Osteocyte (in vitro differentiated cells): Measurements from ENCODE around the gene CHTF8. TPM values are rescaled to one million over a fixed set of nuclear protein-coding genes. Genes with fewer than 3 reads are reported as not detected.

Experiments used
- DNase-seq: peaks from one replicate; pipeline ENCODE4 v3.0.0; 2021; ENCODE audit warnings: mixed read lengths; ENCODE audit not compliant: unreplicated experiment; ENCODE audit errors: extremely low spot score
- H3K27ac Mint-ChIP-seq: one replicate; pipeline ENCODE4 v1.8.0; 2021; ENCODE audit warnings: mild to moderate bottlenecking, mixed read lengths; ENCODE audit not compliant: unreplicated experiment
- H3K27me3 Mint-ChIP-seq: one replicate; pipeline ENCODE4 v1.8.0; 2021; ENCODE audit warnings: mixed read lengths; ENCODE audit not compliant: unreplicated experiment
- H3K36me3 Mint-ChIP-seq: one replicate; pipeline ENCODE4 v1.8.0; 2021; ENCODE audit warnings: mixed read lengths; ENCODE audit not compliant: unreplicated experiment
- H3K4me1 Mint-ChIP-seq: one replicate; pipeline ENCODE4 v1.8.0; 2021; ENCODE audit warnings: mixed read lengths; ENCODE audit not compliant: unreplicated experiment
- H3K4me3 Mint-ChIP-seq: one replicate; pipeline ENCODE4 v1.8.0; 2021; ENCODE audit warnings: mild to moderate bottlenecking, moderate library complexity, mixed read lengths; ENCODE audit not compliant: unreplicated experiment
- H3K9me3 Mint-ChIP-seq: one replicate; pipeline ENCODE4 v1.8.0; 2021; ENCODE audit warnings: mixed read lengths; ENCODE audit not compliant: unreplicated experiment
- CTCF ChIP-seq: fragments of 200-600 bp; sonication (generic); IDR thresholded peaks from 2 replicates; pipeline ENCODE4 v1.5.0; 2021; ENCODE audit warnings: antibody characterized with exemption, mild to moderate bottlenecking, moderate library complexity
- total RNA-seq: library from RNA; stranded (reverse); gene quantifications from 2 replicates; pipeline ENCODE4 v1.2.1, GENCODE V29; 2021

CHTF8 gene
- total RNA-seq, 1 donor from 2014 or later = 88.0 TPM

GRCh38 chr16:69118994-69119393, 13.4 kb downstream of the CHTF8 start:
- H3K9me3 Mint-ChIP-seq = no peaks in the 10 kb centered on the region
- H3K27me3 Mint-ChIP-seq = no peaks in the 10 kb centered on the region
- H3K36me3 Mint-ChIP-seq = peaks cover 31% of the 10 kb centered on the region
- H3K4me3 Mint-ChIP-seq = no peak overlapping the region
- no peaks in the 10 kb centered on the region for H3K4me1 Mint-ChIP-seq
- no peak for DNase-seq
- TF ChIP-seq CTCF = no peak
- H3K27ac Mint-ChIP-seq = no peak overlapping the region

GRCh38 chr16:69118468-69118867, 13.9 kb downstream of the CHTF8 start:
- DNase-seq = no peak
- Mint-ChIP-seq H3K4me3 (no peak overlapping the region), H3K36me3 (peaks cover 31% of the 10 kb centered on the region), H3K4me1 (no peaks in the 10 kb centered on the region), H3K27ac (no peak overlapping the region), H3K9me3 (no peaks in the 10 kb centered on the region), H3K27me3 (no peaks in the 10 kb centered on the region)
- no peak for TF ChIP-seq CTCF

GRCh38 chr16:69116906-69117305, 15.5 kb downstream of the CHTF8 start:
- DNase-seq = no peak
- no peaks in the 10 kb centered on the region for H3K4me1 Mint-ChIP-seq
- no peak for TF ChIP-seq CTCF
- H3K9me3 Mint-ChIP-seq = no peaks in the 10 kb centered on the region
- no peaks in the 10 kb centered on the region for H3K27me3 Mint-ChIP-seq
- H3K36me3 Mint-ChIP-seq = peaks cover 31% of the 10 kb centered on the region
- no peak overlapping the region for H3K4me3 Mint-ChIP-seq
- H3K27ac Mint-ChIP-seq = no peak overlapping the region

- Mint-ChIP-seq H3K4me3 (no peak overlapping the region), H3K36me3 (peaks cover 31% of the 10 kb centered on the region), H3K27ac (no peak overlapping the region), H3K4me1 (no peaks in the 10 kb centered on the region), H3K27me3 (no peaks in the 10 kb centered on the region), H3K9me3 (no peaks in the 10 kb centered on the region)
- TF ChIP-seq CTCF = no peak
- DNase-seq = no peak
These were observed 16.0 kb downstream of the CHTF8 start for GRCh38 chr16:69116256-69116875.

- Mint-ChIP-seq H3K27me3 (no peaks in the 10 kb centered on the region), H3K4me3 (no peak overlapping the region), H3K4me1 (no peaks in the 10 kb centered on the region), H3K9me3 (no peaks in the 10 kb centered on the region), H3K27ac (no peak overlapping the region), H3K36me3 (peaks cover 26% of the 10 kb centered on the region)
- DNase-seq = no peak
- no peak for TF ChIP-seq CTCF
These were observed 16.6 kb downstream of the CHTF8 start for GRCh38 chr16:69115837-69116236.
